GM18511 (cell line): ENCODE measurements around the gene SUPT20HL2.
"Not testable (repeated sequence)": the region's sequence is repeated elsewhere in the genome, so short reads cannot be mapped to it uniquely, and the experiment has no call there.

Experiments
- ATAC-seq: cut with Tn5 transposase; IDR thresholded peaks from one replicate; pipeline ENCODE4 v1.9.1; 2021; ENCODE audit warnings: mild to moderate bottlenecking, moderate library complexity; ENCODE audit not compliant: unreplicated experiment

SUPT20HL2 gene

GRCh38 chrX:24310916-24311315 lies 3.0 kb downstream of the SUPT20HL2 start:
- ATAC-seq = not testable (repeated sequence)

- not testable (repeated sequence) for ATAC-seq
These were observed 4.1 kb downstream of the SUPT20HL2 start for GRCh38 chrX:24309580-24310374.

GRCh38 chrX:24308803-24309202 lies 5.1 kb downstream of the SUPT20HL2 start:
- not testable (repeated sequence) for ATAC-seq

- no peak for ATAC-seq
These were observed 7.4 kb downstream of the SUPT20HL2 start for GRCh38 chrX:24306440-24306839.

- no peak for ATAC-seq
These were observed 8.0 kb downstream of the SUPT20HL2 start for GRCh38 chrX:24305905-24306304.

GRCh38 chrX:24301806-24302205 lies 12.1 kb downstream of the SUPT20HL2 start:
- no peak for ATAC-seq

GRCh38 chrX:24301060-24301459 lies 12.8 kb downstream of the SUPT20HL2 start:
- ATAC-seq = no peak

- no peak for ATAC-seq
These were observed 15.7 kb downstream of the SUPT20HL2 start for GRCh38 chrX:24298191-24298590.

GRCh38 chrX:24294619-24295018 lies 19.2 kb downstream of the SUPT20HL2 start:
- no peak for ATAC-seq

- ATAC-seq = no peak
These were observed 20.5 kb downstream of the SUPT20HL2 start for GRCh38 chrX:24293412-24293811.

- no peak for ATAC-seq
These were observed 21.5 kb downstream of the SUPT20HL2 start for GRCh38 chrX:24292353-24292752.

GRCh38 chrX:24285082-24285481 lies 28.8 kb downstream of the SUPT20HL2 start:
- ATAC-seq = no peak

- no peak for ATAC-seq
These were observed 30.6 kb downstream of the SUPT20HL2 start for GRCh38 chrX:24283127-24283794.

- ATAC-seq = peak; percentile 64
These were observed 31.3 kb downstream of the SUPT20HL2 start for GRCh38 chrX:24282381-24283126.

- ATAC-seq = no peak
These were observed 36.5 kb downstream of the SUPT20HL2 start for GRCh38 chrX:24277405-24277804.

GRCh38 chrX:24276015-24276414 lies 37.9 kb downstream of the SUPT20HL2 start:
- no peak for ATAC-seq

GRCh38 chrX:24271262-24271661 lies 42.6 kb downstream of the SUPT20HL2 start:
- ATAC-seq = no peak

GRCh38 chrX:24268786-24269185 lies 45.1 kb downstream of the SUPT20HL2 start:
- ATAC-seq = no peak

- no peak for ATAC-seq
These were observed 46.9 kb downstream of the SUPT20HL2 start for GRCh38 chrX:24266996-24267395.

- no peak for ATAC-seq
These were observed 49.5 kb downstream of the SUPT20HL2 start for GRCh38 chrX:24264383-24264782.

- ATAC-seq = no peak
These were observed 51.6 kb downstream of the SUPT20HL2 start for GRCh38 chrX:24262309-24262708.
